ENCODE measurements around the gene IL17C. TPM values are rescaled to one million over a fixed set of nuclear protein-coding genes. Genes with fewer than 3 reads are reported as not detected.

IL17C gene
- total RNA-seq, 2 donors from 2014 or later = 0.97 TPM; not detected in 1

GRCh38 chr16:88593061-88593460 is 45.3 kb upstream of the IL17C start:
- H3K4me3 ChIP-seq = no peak overlapping the region
- H3K36me3 ChIP-seq = peaks cover 0 to 2% of the 10 kb centered on the region in 2 donors
- H3K4me1 ChIP-seq (replicated peaks) = no peaks in the 10 kb centered on the region
- 95% methylated on average over 12 of the region's 12 CpGs for WGBS
- intact Hi-C loops (cut with DNase I) = no loop called here
- H3K27me3 ChIP-seq (replicated peaks; ENCODE audit: insufficient read depth) = no peaks in the 10 kb centered on the region
- no peaks in the 10 kb centered on the region for H3K9me3 ChIP-seq
- DNase-seq (ENCODE audit: low spot score) = no peak
- no peak overlapping the region for H3K27ac ChIP-seq
- TF ChIP-seq POLR2AphosphoS5 (IDR thresholded peaks at IDR 0.05) = no peak
- no peak for TF ChIP-seq POLR2A (IDR thresholded peaks at IDR 0.05)
- TF ChIP-seq CTCF (IDR thresholded peaks at IDR 0.05) = no peak

- H3K36me3 ChIP-seq = no peaks in the 10 kb centered on the region
- 69% methylated on average over 11 of the region's 11 CpGs for WGBS
- H3K27ac ChIP-seq = no peak overlapping the region
- no peaks in the 10 kb centered on the region for H3K4me1 ChIP-seq (replicated peaks)
- no peak for DNase-seq (ENCODE audit: low spot score)
- H3K27me3 ChIP-seq (replicated peaks; ENCODE audit: insufficient read depth) = no peaks in the 10 kb centered on the region
- no peak overlapping the region for H3K4me3 ChIP-seq
- no peak for TF ChIP-seq POLR2A (IDR thresholded peaks at IDR 0.05)
- TF ChIP-seq CTCF (IDR thresholded peaks at IDR 0.05) = no peak
- no peak for TF ChIP-seq POLR2AphosphoS5 (IDR thresholded peaks at IDR 0.05)
- intact Hi-C loops (cut with DNase I) = no loop called here
- H3K9me3 ChIP-seq = no peaks in the 10 kb centered on the region
Observed at GRCh38 chr16:88593489-88593888, 44.9 kb upstream of the IL17C start.

- no peaks in the 10 kb centered on the region for H3K36me3 ChIP-seq
- no peak overlapping the region for H3K27ac ChIP-seq
- no peak for DNase-seq (ENCODE audit: low spot score)
- intact Hi-C loops (cut with DNase I) = no loop called here
- no peak overlapping the region for H3K4me3 ChIP-seq
- no peaks in the 10 kb centered on the region for H3K9me3 ChIP-seq
- no peaks in the 10 kb centered on the region for H3K27me3 ChIP-seq (replicated peaks; ENCODE audit: insufficient read depth)
- 90% methylated on average over 6 of the region's 6 CpGs for WGBS
- H3K4me1 ChIP-seq (replicated peaks) = no peaks in the 10 kb centered on the region
- no peak for TF ChIP-seq POLR2AphosphoS5 (IDR thresholded peaks at IDR 0.05)
- TF ChIP-seq CTCF (IDR thresholded peaks at IDR 0.05) = no peak
- TF ChIP-seq POLR2A (IDR thresholded peaks at IDR 0.05) = no peak
Observed at GRCh38 chr16:88593910-88594309, 44.5 kb upstream of the IL17C start.

- WGBS = 68% methylated on average over 6 of the region's 6 CpGs
Observed at GRCh38 chr16:88595101-88595500, 43.3 kb upstream of the IL17C start.

More at GRCh38 chr16:88595101-88595500, 43.3 kb upstream of the IL17C start:
- Histone ChIP-seq H3K36me3 (peaks cover 3 to 4% of the 10 kb centered on the region in 2 donors), H3K27ac (no peak overlapping the region), H3K27me3 (replicated peaks; ENCODE audit: insufficient read depth) (no peaks in the 10 kb centered on the region), H3K9me3 (no peaks in the 10 kb centered on the region), H3K4me3 (no peak overlapping the region), H3K4me1 (replicated peaks) (no peaks in the 10 kb centered on the region)
- TF ChIP-seq CTCF (IDR thresholded peaks at IDR 0.05) = no peak
- TF ChIP-seq POLR2A (IDR thresholded peaks at IDR 0.05) = no peak
- TF ChIP-seq POLR2AphosphoS5 (IDR thresholded peaks at IDR 0.05) = no peak
- intact Hi-C loops (cut with DNase I) = no loop called here
- no peak for DNase-seq (ENCODE audit: low spot score)

Data from prostate gland (tissue), 2 donors.